Bronchial epithelial cell (primary cell): ENCODE data around the gene TNFRSF19. TPM values are rescaled to one million over a fixed set of nuclear protein-coding genes. Genes with fewer than 3 reads are reported as not detected.
A peak's percentile ranks its signal among the peaks of the same experiment; 100 is the strongest.

Source experiments
- DNase-seq: peaks from one replicate; pipeline ENCODE4 v3.0.0-alpha.2; 2010; ENCODE audit warnings: low read depth
- FAIRE-seq: peaks from 2 replicates; lab custom pipeline; 2011; peaks lifted over from hg19 to GRCh38; lab: Jason Lieb, UNC
- H3K27me3 ChIP-seq: 2 replicates; pipeline ENCODE4 v1.5.1; 2011; ENCODE audit warnings: low read length; ENCODE audit not compliant: control insufficient read depth, insufficient read depth
- H3K36me3 ChIP-seq: 2 replicates; pipeline ENCODE4 v1.5.1; 2011; ENCODE audit warnings: low read length; ENCODE audit not compliant: control insufficient read depth, insufficient read depth
- H3K4me3 ChIP-seq: 2 replicates; pipeline ENCODE4 v1.5.1; 2011; ENCODE audit warnings: mild to moderate bottlenecking, low read depth, low read length, control low read depth
- total RNA-seq: library from RNA; depleted of rRNA; stranded (reverse); fragments of >200 nt; gene quantifications from 2 replicates; pipeline ENCODE4 v1.2.1, GENCODE V29; 2014
- TF ChIP-seq, protein P1 (sequence below): IDR thresholded peaks from 2 replicates; pipeline ENCODE4 v1.5.1; 2011; ENCODE audit warnings: mild to moderate bottlenecking, moderate library complexity, low read length, control low read depth, inconsistent platforms; ENCODE audit not compliant: insufficient read depth, severe bottlenecking

The TNFRSF19 gene
- total RNA-seq, 1 donor from 2014 or later, result 1.3 TPM

DNA sequence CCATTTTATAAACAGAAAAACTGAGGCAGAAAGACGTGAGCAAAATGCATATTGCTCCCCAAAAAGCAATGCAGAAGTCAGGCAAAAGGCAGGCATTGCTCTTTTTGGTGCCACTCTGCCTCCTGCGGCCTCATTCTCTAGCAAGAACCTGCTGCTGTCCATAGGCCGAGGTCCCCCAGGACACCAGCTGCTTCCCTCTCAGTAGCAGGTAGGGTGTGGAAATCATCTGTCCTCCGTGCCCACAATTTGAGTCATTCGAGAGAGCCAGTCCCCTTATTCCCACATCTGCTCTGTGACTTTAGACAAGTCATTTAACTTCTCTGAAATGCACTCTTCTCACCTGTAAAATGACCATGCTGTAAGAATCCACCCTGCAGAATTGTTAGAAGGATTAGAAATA, 50.0 kb downstream of the TNFRSF19 start:
- H3K27me3 ChIP-seq, result no peaks in the 10 kb centered on the region
- no peak overlapping the region for H3K4me3 ChIP-seq
- TF ChIP-seq, protein P1, sequence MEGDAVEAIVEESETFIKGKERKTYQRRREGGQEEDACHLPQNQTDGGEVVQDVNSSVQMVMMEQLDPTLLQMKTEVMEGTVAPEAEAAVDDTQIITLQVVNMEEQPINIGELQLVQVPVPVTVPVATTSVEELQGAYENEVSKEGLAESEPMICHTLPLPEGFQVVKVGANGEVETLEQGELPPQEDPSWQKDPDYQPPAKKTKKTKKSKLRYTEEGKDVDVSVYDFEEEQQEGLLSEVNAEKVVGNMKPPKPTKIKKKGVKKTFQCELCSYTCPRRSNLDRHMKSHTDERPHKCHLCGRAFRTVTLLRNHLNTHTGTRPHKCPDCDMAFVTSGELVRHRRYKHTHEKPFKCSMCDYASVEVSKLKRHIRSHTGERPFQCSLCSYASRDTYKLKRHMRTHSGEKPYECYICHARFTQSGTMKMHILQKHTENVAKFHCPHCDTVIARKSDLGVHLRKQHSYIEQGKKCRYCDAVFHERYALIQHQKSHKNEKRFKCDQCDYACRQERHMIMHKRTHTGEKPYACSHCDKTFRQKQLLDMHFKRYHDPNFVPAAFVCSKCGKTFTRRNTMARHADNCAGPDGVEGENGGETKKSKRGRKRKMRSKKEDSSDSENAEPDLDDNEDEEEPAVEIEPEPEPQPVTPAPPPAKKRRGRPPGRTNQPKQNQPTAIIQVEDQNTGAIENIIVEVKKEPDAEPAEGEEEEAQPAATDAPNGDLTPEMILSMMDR, result no peak
- no peaks in the 10 kb centered on the region for H3K36me3 ChIP-seq
- FAIRE-seq (no peak), DNase-seq (no peak)

- no peak for DNase-seq
- Histone ChIP-seq H3K36me3 (no peaks in the 10 kb centered on the region), H3K27me3 (no peaks in the 10 kb centered on the region), H3K4me3 (no peak overlapping the region)
- no peak for FAIRE-seq
- TF ChIP-seq, protein P1, result no peak
These were observed 50.6 kb downstream of the TNFRSF19 start for GRCh38 chr13:23620613-23621315.

- no peaks in the 10 kb centered on the region for H3K27me3 ChIP-seq
- DNase-seq, result peak; percentile 98
- no peaks in the 10 kb centered on the region for H3K36me3 ChIP-seq
- H3K4me3 ChIP-seq, result no peak overlapping the region
- TF ChIP-seq, protein P1, result no peak
- no peak for FAIRE-seq
These were observed 51.1 kb downstream of the TNFRSF19 start for GRCh38 chr13:23621316-23621645.

DNA sequence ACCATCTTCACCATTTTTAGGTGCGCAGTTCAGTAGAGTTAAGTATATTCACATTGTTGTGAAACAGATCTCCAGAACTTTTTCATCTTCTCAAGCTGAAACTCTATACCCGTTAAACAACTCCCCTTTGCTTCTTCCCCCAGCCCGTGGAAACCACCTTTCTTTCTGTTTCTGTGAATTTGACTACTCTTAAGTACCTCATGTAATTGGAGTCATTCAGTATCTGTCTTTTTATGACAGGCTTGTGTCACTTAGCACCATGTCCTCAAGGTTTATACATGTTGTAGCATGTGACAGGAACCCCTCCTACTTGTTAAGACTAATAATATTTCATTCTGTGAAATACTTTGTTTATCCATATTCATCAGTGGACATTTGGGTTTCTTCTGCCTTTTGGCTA, 52.8 kb downstream of the TNFRSF19 start:
- H3K4me3 ChIP-seq, result no peak overlapping the region
- H3K36me3 ChIP-seq, result no peaks in the 10 kb centered on the region
- no peaks in the 10 kb centered on the region for H3K27me3 ChIP-seq
- TF ChIP-seq, protein P1, result no peak
- FAIRE-seq (no peak), DNase-seq (peak; percentile 37)

DNA sequence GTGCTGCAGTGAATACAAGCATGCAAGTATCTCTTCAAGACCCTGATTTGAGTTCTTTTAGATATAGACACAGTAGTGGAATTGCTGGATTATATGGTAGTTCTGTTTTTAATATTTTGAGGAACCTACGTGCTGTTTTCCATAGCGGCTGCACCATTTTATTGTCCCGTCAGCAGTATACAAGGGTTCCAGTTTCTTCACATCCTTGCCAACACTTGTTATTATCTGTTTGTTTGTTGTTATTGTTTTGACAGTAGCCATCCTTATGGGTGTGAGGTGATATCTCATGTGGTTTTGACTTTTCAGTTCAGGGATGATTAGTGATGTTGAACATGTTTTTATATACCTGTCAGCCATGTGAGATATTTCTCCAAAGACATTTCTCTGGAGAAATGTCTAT, 53.2 kb downstream of the TNFRSF19 start:
- TF ChIP-seq, protein P1, result no peak
- Histone ChIP-seq H3K27me3 (no peaks in the 10 kb centered on the region), H3K4me3 (no peak overlapping the region), H3K36me3 (no peaks in the 10 kb centered on the region)
- FAIRE-seq (no peak), DNase-seq (no peak)

- no peak for DNase-seq
These were observed 56.5 kb downstream of the TNFRSF19 start for GRCh38 chr13:23626700-23627099.

More at GRCh38 chr13:23626700-23627099, 56.5 kb downstream of the TNFRSF19 start:
- no peak for FAIRE-seq
- Histone ChIP-seq H3K36me3 (no peaks in the 10 kb centered on the region), H3K27me3 (no peaks in the 10 kb centered on the region), H3K4me3 (no peak overlapping the region)
- TF ChIP-seq, protein P1, result no peak
